GM12873 (cell line): ENCODE measurements around the gene GOLGA6L2.

ENCODE experiments used
- TF ChIP-seq, protein P1 (sequence below): IDR thresholded peaks from 2 replicates; pipeline ENCODE4 v1.5.1; 2012; ENCODE audit warnings: low read depth, mild to moderate bottlenecking, moderate library complexity, low read length, control low read depth; ENCODE audit not compliant: insufficient read depth; ENCODE audit errors: missing control alignments

The GOLGA6L2 gene

DNA sequence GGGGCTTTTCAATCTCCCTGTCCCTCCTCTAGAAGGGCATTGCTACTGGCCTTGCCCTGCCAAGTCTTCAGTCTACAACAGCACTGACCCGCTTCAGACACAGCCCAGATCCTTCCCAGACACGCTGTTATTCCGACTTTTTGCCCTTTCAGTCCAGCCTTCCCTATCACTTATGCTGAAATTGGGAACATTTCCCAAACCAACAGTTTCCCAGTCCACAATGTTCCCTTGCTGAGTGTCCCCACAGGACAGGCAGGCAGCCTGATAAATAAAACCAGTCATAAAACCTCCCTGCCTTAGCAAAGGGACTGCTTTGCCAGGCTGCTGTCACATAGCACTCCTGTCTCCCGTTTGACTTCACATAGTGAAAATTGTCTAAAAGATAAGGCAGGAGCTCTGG lies 43.5 kb downstream of the GOLGA6L2 start:
- TF ChIP-seq, protein P1, sequence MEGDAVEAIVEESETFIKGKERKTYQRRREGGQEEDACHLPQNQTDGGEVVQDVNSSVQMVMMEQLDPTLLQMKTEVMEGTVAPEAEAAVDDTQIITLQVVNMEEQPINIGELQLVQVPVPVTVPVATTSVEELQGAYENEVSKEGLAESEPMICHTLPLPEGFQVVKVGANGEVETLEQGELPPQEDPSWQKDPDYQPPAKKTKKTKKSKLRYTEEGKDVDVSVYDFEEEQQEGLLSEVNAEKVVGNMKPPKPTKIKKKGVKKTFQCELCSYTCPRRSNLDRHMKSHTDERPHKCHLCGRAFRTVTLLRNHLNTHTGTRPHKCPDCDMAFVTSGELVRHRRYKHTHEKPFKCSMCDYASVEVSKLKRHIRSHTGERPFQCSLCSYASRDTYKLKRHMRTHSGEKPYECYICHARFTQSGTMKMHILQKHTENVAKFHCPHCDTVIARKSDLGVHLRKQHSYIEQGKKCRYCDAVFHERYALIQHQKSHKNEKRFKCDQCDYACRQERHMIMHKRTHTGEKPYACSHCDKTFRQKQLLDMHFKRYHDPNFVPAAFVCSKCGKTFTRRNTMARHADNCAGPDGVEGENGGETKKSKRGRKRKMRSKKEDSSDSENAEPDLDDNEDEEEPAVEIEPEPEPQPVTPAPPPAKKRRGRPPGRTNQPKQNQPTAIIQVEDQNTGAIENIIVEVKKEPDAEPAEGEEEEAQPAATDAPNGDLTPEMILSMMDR: no peak

DNA sequence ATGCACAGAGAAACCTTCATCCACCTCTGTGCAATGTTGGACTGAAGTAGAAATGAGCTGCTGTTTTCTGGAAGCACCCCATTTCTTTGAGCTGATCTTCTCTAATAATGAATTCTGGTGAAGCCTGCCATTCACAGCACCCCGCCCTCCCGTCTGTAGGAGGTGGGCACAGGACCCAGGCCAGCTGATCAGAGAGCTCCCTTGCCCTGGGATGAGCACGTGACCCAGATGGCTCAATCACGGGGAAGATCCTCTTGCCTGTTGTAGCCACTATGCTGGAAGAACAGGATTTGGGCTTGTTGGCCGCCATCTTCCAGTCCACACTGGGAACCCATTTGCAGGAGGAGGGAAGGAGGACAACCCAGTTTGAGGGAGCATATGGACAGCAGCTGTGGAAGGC lies 44.5 kb downstream of the GOLGA6L2 start:
- TF ChIP-seq, protein P1: no peak

DNA sequence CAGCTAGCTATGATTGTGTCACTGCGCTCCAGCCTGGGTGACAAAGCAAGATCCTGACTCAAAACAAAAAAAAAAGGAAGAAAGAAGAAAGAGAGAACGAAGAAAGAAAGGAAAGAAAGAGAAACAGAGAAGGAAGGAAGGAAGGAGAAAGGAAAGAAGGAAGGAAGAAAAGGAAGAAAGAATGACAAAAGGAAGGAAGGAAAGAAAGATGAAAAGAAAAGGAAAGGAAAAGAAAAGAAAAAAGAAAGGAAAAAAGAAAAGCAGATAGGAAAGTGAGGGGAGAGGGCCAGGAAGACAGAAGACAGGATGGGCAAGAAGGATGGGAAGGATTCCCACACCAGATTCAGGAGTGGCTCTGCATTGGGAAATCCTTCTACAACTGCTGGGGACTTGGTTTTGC lies 44.9 kb downstream of the GOLGA6L2 start:
- TF ChIP-seq, protein P1: no peak

DNA sequence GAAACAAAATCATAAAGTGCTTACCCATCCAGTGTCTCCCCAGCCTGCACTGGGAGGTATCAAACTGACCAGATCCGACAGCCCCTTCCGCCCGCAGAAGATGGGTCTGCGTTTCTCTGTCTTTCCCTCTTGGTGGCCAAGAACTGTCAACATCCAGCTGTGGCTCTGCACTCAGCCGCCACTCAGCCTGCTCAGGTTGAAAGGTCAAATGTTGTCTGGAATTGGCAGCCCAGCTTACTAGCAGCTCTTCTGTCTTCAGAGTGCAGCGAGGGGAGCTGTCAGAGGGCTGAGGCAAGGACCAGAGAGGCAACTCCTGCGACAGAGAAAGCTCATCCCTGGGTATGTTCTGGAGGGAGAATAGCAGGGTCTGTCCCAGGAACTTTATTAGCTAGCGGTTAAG lies 45.4 kb downstream of the GOLGA6L2 start:
- TF ChIP-seq, protein P1: no peak

DNA sequence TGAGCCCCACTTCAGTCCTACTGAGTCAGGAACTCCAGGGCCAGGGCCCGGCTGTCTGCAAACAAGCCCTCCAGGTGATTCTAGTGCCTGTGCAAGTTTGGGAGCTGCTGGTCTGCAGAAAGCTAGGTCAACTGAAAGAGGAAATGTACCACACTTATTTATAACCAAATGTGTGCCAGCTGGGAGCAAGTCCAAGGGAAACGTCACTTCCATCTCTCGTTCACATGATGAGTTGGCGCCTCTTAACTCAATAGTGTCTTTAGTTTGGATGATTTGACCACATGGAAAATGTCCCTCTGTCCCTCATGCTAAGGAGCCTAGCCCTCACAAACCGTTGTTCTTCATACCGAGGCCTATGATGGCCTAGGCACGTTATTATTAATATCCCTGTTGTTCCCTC lies 49.3 kb downstream of the GOLGA6L2 start:
- TF ChIP-seq, protein P1: no peak

DNA sequence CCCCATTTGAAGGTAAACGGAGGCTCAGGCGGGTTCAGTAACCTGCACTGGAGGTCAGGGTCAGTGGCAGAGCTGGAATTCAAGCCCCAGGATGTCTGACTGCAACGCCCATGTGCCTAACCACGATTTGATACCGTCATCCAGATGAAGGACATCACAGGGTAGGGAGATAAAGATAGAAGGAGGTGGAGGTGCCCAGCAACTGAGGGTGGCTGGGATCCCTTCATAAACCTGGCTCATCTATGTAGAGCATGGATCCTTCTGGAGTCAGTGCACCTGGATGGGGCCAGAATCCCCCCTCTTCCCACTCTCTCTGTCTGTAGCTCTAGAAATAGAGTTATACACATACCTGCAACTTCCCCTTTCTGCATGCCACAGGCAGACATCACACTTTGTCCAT lies 51.2 kb downstream of the GOLGA6L2 start:
- TF ChIP-seq, protein P1: no peak

DNA sequence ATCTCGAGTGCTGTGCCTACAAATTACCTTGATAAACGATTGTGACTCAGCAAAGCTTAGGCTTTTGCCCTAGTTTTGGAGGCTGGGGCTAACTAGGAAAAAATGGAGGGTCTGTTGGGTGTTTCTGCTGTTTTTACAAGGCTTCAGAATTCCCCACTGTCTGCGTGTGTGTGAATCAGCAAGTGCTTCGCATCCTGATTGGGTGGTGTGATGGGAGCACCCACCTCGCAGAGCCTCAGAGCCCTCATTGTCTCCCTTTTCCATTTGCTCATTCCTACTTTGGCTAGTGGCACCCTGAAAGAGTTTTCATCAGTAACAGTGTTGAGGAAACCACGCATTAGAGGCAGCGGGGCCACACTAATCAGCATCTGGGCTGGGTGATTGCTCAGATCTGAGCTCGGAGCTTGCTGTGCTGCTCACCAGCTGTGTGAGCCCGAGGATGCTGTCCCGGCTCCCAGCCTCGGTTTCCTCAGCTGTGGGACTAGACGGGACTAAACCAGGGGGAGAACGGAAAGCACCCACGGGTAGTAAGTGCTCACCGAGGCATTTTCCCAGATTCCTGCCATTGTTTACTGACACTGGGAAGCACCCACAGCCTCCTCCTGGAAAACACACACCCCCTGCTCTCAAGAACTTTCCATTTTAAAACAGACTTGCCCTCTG lies 51.9 kb downstream of the GOLGA6L2 start:
- TF ChIP-seq, protein P1: no peak
